CD4-positive, alpha-beta T cell treated with Interleukin-17A for 1 hour (primary cell): ENCODE measurements around the gene VILL.
A peak's percentile ranks its signal among the peaks of the same experiment; 100 is the strongest.
"Not testable (repeated sequence)": the region's sequence is repeated elsewhere in the genome, so short reads cannot be mapped to it uniquely, and the experiment has no call there.

Experiments
- DNase-seq: peaks from one replicate; pipeline ENCODE4 v3.0.0-alpha.2; 2020

VILL gene

DNA sequence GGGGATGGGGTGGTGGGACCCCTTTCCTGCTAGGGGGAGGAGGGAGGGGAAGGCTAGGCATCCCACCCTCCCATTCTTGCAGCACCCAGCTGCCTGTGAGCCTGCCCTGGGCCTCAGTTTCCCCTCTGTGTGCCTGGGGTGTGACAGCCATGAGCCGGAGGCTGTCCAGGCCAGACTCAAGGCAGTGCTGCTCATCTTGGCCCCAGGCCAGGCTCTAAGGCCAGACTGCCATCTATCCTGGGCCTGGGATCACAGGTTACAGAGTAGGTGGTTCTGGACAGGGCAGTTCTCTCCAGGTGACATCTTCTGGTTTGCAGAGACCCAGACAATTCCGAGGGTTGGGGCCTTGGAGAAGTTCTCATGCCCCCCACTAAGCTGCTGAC lies 3.3 kb upstream of the VILL start:
- no peak for DNase-seq

DNA sequence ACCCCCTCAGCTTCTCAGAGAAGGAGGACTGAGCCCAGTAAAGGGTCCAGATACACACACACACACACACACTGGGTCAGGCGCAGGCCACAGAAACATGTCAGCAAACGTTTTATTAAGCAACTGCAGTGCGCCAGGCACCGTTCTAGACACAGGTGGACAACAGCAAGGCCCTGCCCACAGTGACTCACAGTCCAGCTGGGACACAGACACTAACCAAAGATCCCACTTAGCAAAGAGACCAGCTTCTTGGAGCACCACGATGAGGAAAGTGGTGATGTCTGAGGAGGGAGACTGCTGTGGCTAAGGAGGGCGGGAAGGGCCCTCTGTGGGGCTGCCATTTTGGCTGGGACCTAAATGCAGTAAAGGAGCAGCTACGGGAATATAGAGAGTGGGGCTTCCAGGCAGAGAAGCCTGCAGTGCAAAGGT lies 2.8 kb upstream of the VILL start:
- DNase-seq, result no peak

GRCh38 chr3:37988376-37988775 lies 2.2 kb upstream of the VILL start:
- DNase-seq, result not testable (repeated sequence)

GRCh38 chr3:37988931-37989525 lies 1.6 kb upstream of the VILL start:
- no peak for DNase-seq

- no peak for DNase-seq
These were observed 635 bp upstream of the VILL start for GRCh38 chr3:37989821-37990480.

GRCh38 chr3:37991109-37991508 lies 523 bp downstream of the VILL start:
- no peak for DNase-seq

- no peak for DNase-seq
These were observed 1.2 kb downstream of the VILL start for GRCh38 chr3:37991823-37992222.

DNA sequence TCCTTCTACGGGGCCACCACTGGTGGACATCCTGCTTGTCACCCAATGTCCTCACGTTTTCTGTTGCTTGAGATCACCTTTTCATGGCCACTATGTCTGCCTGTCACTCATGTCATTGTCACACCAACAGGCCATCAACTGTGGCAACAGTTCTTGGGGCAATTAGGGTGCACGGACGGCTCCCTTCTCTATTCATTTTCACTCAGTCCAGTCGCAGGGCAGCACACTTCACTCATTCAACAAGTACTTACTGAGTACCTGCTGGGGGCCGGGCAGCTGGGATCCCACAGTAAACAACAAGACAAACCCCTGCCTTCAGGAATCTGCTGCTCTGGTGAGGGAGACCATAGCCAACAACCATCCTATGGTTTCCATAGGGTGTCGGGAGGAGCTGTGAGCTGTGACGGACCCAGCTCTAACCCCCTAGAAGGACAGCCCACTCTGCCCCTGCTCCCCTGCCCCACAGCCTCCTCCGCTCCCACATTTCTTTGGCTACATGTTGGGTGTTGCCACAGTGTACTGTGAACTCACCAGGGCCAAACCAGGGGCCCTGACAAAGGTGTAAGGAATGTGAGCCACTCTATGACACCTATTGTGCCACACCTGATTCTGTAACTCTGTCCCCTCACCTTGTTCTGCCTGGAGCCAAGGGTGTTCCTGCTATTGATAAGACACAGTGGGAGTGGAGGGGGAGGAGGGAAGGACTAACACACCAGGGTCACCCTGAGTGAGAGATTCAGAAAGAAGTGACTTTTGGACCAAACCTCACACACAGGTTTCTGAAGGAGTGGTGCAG lies 1.9 kb downstream of the VILL start:
- no peak for DNase-seq

DNA sequence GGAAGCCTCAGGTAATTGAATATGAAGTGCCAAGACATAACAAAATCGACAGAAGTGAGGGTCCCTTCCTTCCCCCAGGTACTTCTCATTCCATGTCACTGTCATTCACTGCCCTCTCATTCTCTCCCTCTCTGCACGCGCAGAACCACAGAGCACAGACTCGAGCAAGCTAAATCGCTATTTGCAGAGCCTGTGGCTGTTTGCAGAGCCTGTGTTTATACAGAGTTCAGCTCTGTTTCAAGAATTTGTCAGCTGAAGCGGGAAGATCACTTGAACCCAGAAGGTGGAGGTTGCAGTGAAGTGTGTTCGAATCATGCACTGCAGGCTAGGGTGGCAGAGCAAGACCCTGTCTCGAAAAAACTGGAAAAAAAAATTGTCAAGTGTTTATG lies 2.5 kb downstream of the VILL start:
- no peak for DNase-seq

DNA sequence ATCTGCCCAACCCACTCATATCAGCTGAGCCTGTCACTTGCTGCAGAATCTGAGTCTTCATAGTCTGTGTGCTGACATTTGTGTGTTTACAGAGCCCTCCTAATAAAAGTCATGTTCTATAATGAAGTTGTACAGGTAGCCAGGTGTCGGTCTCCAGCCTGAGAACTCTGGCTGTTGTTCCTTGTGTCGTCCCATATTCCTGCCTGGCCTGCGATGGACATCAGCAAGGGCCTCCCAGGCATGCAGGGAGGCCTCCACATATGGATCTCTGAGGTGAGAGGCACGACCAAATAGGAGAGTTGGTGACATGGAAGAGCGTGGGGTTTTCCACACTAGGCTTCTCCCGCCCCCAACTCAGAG lies 2.9 kb downstream of the VILL start:
- no peak for DNase-seq

- DNase-seq, result peak; percentile 55
These were observed 3.4 kb downstream of the VILL start for GRCh38 chr3:37993820-37994638.

DNA sequence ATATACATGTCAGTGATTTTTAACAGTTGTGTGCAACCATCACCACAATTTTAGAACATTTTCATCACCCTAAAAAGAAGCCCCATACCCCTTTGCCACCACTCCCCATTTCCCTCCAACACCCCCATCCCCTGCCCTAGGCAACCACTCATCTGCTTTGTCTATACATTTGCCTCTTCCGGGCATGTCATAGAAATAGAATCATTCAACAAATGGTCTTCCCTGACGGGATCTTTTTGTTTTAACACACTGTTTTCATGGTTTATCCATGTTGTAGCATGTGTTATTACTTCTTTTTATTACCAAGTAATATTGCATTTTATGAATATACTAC lies 4.0 kb downstream of the VILL start:
- DNase-seq, result no peak

DNA sequence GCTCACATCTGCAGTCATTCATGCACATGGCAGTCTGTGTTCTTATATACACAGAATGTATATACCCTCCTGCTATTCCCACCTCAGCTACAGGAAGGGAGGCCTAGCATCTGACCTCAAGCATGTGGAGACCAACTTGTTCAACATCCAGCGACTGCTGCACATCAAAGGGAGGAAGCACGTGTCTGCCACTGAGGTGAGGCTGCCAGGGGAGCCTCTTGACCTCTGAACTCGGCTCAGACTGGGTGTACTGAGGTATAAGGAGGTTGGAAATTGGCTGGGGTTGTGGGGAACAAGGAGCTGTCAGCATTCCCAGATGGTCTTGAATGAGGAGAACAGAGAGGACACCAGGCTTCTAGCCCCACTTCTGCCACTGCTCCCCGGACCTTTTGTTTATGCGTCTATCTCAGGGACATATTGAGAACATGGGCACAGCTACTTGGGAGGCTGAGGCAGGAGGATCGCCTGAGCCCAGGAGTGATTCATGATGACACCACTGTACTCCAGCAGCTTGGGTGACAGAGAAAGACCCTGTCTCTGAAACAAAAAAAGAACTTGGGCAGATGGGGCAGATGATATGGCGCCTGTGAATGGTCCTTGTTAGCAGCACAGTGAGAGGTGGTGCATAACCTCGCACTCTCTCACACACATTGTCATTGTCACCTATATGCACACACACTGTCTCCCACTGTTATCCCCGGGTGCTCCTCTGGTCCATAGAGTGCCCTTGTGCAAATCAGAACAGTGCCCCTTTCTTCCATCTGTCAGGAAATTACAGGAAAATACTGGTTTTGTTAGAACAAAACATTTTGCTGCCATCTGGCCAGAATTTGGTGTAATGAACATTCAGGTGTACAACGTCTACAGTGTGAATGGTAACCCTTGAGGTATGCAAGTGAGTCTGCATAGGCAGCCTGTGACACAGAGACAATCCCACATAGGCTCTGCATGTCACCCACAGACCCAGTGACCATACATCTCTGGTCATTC lies 5.4 kb downstream of the VILL start:
- peak; percentile 33 for DNase-seq

- peak; percentile 89 for DNase-seq
These were observed 6.3 kb downstream of the VILL start for GRCh38 chr3:37996785-37997301.

GRCh38 chr3:37997342-37997741 lies 6.8 kb downstream of the VILL start:
- DNase-seq, result no peak

DNA sequence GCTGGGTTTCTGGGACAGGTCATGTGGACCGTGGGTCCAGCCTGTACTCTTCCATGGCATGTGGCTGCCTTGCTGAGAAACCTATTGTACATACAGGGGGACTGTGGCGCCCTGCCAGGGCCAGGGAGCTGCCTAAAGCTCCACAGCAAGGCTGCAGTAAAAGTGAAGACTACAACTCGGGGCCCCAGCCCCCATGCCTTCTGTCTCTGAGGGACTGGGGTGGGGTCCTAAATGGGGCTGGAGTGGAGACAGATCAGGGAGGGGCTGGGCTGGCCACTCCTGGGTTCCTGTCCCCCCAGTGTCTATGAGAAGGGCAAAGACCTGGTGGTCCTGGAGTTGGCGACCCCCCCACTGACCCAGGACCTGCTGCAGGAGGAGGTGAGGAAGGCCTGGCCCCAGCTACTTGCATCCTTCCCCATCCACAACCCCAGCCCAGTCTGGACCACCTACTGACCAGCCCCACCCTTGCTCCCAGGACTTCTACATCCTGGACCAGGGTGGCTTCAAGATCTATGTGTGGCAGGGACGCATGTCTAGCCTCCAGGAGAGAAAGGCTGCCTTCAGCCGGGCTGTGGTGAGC lies 7.3 kb downstream of the VILL start:
- DNase-seq, result no peak

DNA sequence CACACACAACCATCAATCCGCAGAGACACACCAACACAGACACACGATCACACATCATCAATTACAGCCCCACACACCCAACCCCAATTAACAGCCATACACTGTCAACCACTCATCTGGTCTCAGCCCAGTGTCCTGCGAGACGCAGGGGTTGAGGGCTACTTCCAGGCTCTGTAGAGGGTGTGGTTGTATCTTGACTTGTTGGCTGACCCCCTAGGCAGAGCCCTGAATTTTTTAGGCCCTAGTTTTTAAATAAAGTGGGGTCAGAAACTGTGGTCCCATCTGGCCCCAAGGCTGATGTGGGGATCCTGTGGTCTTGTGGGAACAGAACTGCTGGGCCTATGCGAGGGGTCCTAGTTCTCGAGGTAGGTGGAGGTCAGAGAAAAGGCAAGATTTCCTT lies 9.2 kb downstream of the VILL start:
- DNase-seq, result no peak

GRCh38 chr3:38000242-38000916 lies 9.8 kb downstream of the VILL start:
- DNase-seq, result no peak

GRCh38 chr3:38000965-38001455 lies 10.4 kb downstream of the VILL start:
- no peak for DNase-seq

- no peak for DNase-seq
These were observed 11.0 kb downstream of the VILL start for GRCh38 chr3:38001456-38002081.
